PC-3 (cell line): ENCODE data around the gene HYKK. TPM values are rescaled to one million over a fixed set of nuclear protein-coding genes. Genes with fewer than 3 reads are reported as not detected.
"Not testable (repeated sequence)": the region's sequence is repeated elsewhere in the genome, so short reads cannot be mapped to it uniquely, and the experiment has no call there.

Source experiments
- ATAC-seq: fragments of 200-7000 bp; cut with Tn5 transposase; 2 replicates; pipeline ENCODE4 v1.9.1; 2020; ENCODE audit warnings: mild to moderate bottlenecking, moderate library complexity
- BruUV-seq: library from RNA; stranded (reverse); fragments of 400-500 nt; replicated peaks from 2 replicates; lab custom pipeline; 2021; lab: Mats Ljungman, UMichigan
- CTCF ChIA-PET: fragments of 300-600 bp; sonication (Branson Sonifier 250); formaldehyde crosslinking; loops from one replicate; lab custom pipeline; 2022; ENCODE audit warnings: antibody characterized with exemption; lab: Charles Lee
- POLR2A ChIA-PET: fragments of 300-600 bp; sonication (Branson Sonifier 250); formaldehyde crosslinking; loops from one replicate; lab custom pipeline; 2022; ENCODE audit warnings: antibody characterized with exemption; ENCODE audit not compliant: unreplicated experiment; lab: Charles Lee
- DNase-seq: peaks from one replicate; pipeline ENCODE4 v3.0.0-alpha.2; 2015
- H2AFZ ChIP-seq: fragments of 300-600 bp; sonication (generic); 2 replicates; pipeline ENCODE4 v1.6.0; 2016; ENCODE audit warnings: antibody characterized with exemption, low read length
- H3F3A ChIP-seq: fragments of 300-600 bp; sonication (generic); one replicate; pipeline ENCODE4 v1.6.0; 2017; ENCODE audit warnings: antibody characterized with exemption, low read length, control low read depth, mild to moderate bottlenecking; ENCODE audit not compliant: unreplicated experiment
- H3K27ac ChIP-seq: fragments of 300-600 bp; sonication (generic); 2 replicates; pipeline ENCODE4 v1.5.1; 2016; ENCODE audit warnings: mild to moderate bottlenecking, low read length
- H3K27me3 ChIP-seq: fragments of 300-600 bp; sonication (generic); 2 replicates; pipeline ENCODE4 v1.6.1; 2016; ENCODE audit warnings: low read length, mixed read lengths
- H3K36me3 ChIP-seq: fragments of 300-600 bp; sonication (generic); 2 replicates; pipeline ENCODE4 v1.6.1; 2016; ENCODE audit warnings: low read depth, mixed run types, low read length, mixed read lengths
- H3K4me1 ChIP-seq: fragments of 300-600 bp; sonication (generic); 2 replicates; pipeline ENCODE4 v1.5.1; 2016; ENCODE audit warnings: low read length; ENCODE audit not compliant: insufficient read depth
- H3K4me2 ChIP-seq: fragments of 300-600 bp; sonication (generic); 2 replicates; pipeline ENCODE4 v1.6.0; 2016; ENCODE audit warnings: low read length
- H3K4me3 ChIP-seq: fragments of 300-600 bp; sonication (generic); 2 replicates; pipeline ENCODE4 v1.5.1; 2016; ENCODE audit warnings: mild to moderate bottlenecking, low read length, mixed read lengths
- H3K79me2 ChIP-seq: fragments of 300-600 bp; sonication (generic); 2 replicates; pipeline ENCODE4 v1.6.1; 2017; ENCODE audit warnings: low read length, mixed read lengths
- H3K9ac ChIP-seq: fragments of 300-600 bp; sonication (generic); 2 replicates; pipeline ENCODE4 v1.6.0; 2016; ENCODE audit warnings: mild to moderate bottlenecking, low read length
- H3K9me2 ChIP-seq: fragments of 300-600 bp; sonication (generic); replicated peaks from 2 replicates; pipeline ENCODE4 v1.6.1; 2016; ENCODE audit warnings: mixed run types, low read length, mixed read lengths
- H3K9me3 ChIP-seq: fragments of 300-600 bp; sonication (generic); 2 replicates; pipeline ENCODE4 v1.6.1; 2016; ENCODE audit warnings: low read length, mixed read lengths
- H4K20me1 ChIP-seq: fragments of 300-600 bp; sonication (generic); 2 replicates; pipeline ENCODE4 v1.6.1; 2016; ENCODE audit warnings: low read length, mixed read lengths
- CTCF ChIP-seq: fragments of 300-600 bp; sonication (generic); conservative IDR thresholded peaks from 2 replicates; pipeline ENCODE4 v1.5.1; 2017; ENCODE audit warnings: antibody characterized with exemption, low read depth, mild to moderate bottlenecking, low read length
- EZH2 ChIP-seq: fragments of 300-600 bp; sonication (generic); IDR thresholded peaks from one replicate; pipeline ENCODE4 v1.6.1; 2017; ENCODE audit warnings: antibody characterized with exemption, mild to moderate bottlenecking, low read length; ENCODE audit not compliant: unreplicated experiment
- EZH2phosphoT487 ChIP-seq: fragments of 300-600 bp; sonication (generic); IDR thresholded peaks from 2 replicates; pipeline ENCODE4 v1.6.1; 2018; ENCODE audit warnings: mild to moderate bottlenecking, antibody characterized with exemption, low read length, borderline replicate concordance
- intact Hi-C: fragments of 100-400 bp; cut with micrococcal nuclease; formaldehyde crosslinking; loops from 2 replicates; pipeline ENCODE4 v1.9.0; 2023
- total RNA-seq: library from RNA; depleted of rRNA; stranded (reverse); fragments of >200 nt; gene quantifications from 2 replicates; pipeline ENCODE4 v1.2.3, GENCODE V29; 2014

The HYKK gene
- total RNA-seq, 1 experiment from 2014 or later: 7.3 TPM

GRCh38 chr15:78550815-78551214, 43.4 kb downstream of the HYKK start:
- DNase-seq (no peak), ATAC-seq (no peak)
- no peaks in the 10 kb centered on the region for H3K27me3 ChIP-seq
- H3K9ac ChIP-seq: no peak overlapping the region
- H3F3A ChIP-seq: no peaks in the 10 kb centered on the region
- H3K9me2 ChIP-seq: no peaks in the 10 kb centered on the region
- no peak overlapping the region for H3K27ac ChIP-seq
- no peak overlapping the region for H3K4me3 ChIP-seq
- ChIA-PET CTCF (no interaction called here), POLR2A (no interaction called here)
- no peaks in the 10 kb centered on the region for H4K20me1 ChIP-seq
- H2AFZ ChIP-seq: no peak overlapping the region
- no TSS peak for BruUV-seq
- H3K36me3 ChIP-seq: peaks cover 39% of the 10 kb centered on the region
- TF ChIP-seq EZH2 (no peak), EZH2phosphoT487 (no peak), CTCF (no peak)
- H3K9me3 ChIP-seq: no peaks in the 10 kb centered on the region
- H3K4me2 ChIP-seq: no peak overlapping the region
- no peaks in the 10 kb centered on the region for H3K79me2 ChIP-seq
- intact Hi-C loops: no loop called here
- no peaks in the 10 kb centered on the region for H3K4me1 ChIP-seq

GRCh38 chr15:78551902-78552301, 44.5 kb downstream of the HYKK start:
- POLR2A ChIA-PET: no interaction called here
- ATAC-seq: no peak

DNA sequence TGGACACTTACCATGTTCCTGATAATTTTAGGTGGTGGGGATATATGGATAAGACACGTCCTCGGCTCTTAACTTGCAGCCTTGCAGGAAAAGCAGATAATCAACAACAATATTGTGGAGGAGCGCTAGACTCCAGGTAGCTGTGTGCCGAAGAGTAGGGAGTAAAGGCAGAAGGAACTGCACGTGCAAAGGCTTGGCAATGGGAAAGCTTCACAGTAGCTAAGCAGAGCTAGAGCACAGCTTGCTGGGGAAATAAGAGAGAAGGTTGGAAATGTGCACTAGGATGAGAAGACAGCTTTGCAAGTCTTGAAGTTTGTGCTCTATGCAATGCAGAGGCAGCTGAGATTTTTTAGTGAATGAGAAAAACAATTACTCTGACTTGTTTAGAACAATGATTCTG, 45.2 kb downstream of the HYKK start:
- H3K27me3 ChIP-seq: no peaks in the 10 kb centered on the region
- no peak overlapping the region for H3K27ac ChIP-seq
- intact Hi-C loops: no loop called here
- no peak overlapping the region for H3K4me2 ChIP-seq
- ChIA-PET POLR2A (interaction anchor here (1.0 kb wide), 1 partner anchor 12 kb away, joined by 4 read pairs; no protein-coding TSS in a partner anchor), CTCF (no interaction called here)
- no peak overlapping the region for H2AFZ ChIP-seq
- H4K20me1 ChIP-seq: no peaks in the 10 kb centered on the region
- no peak overlapping the region for H3K4me3 ChIP-seq
- BruUV-seq: no TSS peak
- H3K9me3 ChIP-seq: no peaks in the 10 kb centered on the region
- no peaks in the 10 kb centered on the region for H3F3A ChIP-seq
- DNase-seq: no peak
- no peak overlapping the region for H3K9ac ChIP-seq
- TF ChIP-seq EZH2phosphoT487 (no peak), EZH2 (no peak), CTCF (no peak)
- H3K79me2 ChIP-seq: no peaks in the 10 kb centered on the region
- H3K4me1 ChIP-seq: no peaks in the 10 kb centered on the region
- H3K36me3 ChIP-seq: peaks cover 24% of the 10 kb centered on the region
- ATAC-seq: no peak
- no peaks in the 10 kb centered on the region for H3K9me2 ChIP-seq

More at GRCh38 chr15:78551902-78552301, 44.5 kb downstream of the HYKK start:
- BruUV-seq: no TSS peak
- TF ChIP-seq EZH2: no peak
- TF ChIP-seq EZH2phosphoT487: no peak
- no peaks in the 10 kb centered on the region for H3F3A ChIP-seq
- H3K9ac ChIP-seq: no peak overlapping the region
- H3K27ac ChIP-seq: no peak overlapping the region
- CTCF ChIA-PET: no interaction called here
- H3K9me3 ChIP-seq: no peaks in the 10 kb centered on the region
- H3K27me3 ChIP-seq: no peaks in the 10 kb centered on the region
- DNase-seq: no peak
- H3K79me2 ChIP-seq: no peaks in the 10 kb centered on the region
- no peak overlapping the region for H3K4me3 ChIP-seq
- H3K36me3 ChIP-seq: peaks cover 30% of the 10 kb centered on the region
- no peaks in the 10 kb centered on the region for H3K9me2 ChIP-seq
- no peaks in the 10 kb centered on the region for H3K4me1 ChIP-seq
- H2AFZ ChIP-seq: no peak overlapping the region
- H3K4me2 ChIP-seq: no peak overlapping the region
- intact Hi-C loops: no loop called here
- H4K20me1 ChIP-seq: no peaks in the 10 kb centered on the region

DNA sequence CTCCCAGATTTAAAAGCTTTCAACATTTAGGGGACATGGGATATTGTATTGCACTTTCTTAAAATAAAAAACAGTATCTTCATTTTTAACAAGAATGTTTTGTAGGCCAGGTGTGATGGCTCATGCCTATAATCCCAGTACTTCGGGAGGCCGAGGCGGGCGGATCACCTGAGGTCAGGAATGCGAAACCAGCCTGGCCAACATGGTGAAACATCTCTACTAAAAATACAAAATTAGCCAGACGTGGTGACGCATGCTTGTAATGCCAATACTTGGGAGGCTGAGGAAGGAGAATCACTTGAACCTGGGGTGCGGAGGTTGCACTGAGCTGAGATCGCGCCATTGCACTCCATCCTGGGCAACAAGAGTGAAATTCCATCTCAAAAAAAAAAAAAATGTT, 52.8 kb downstream of the HYKK start:
- H3K9ac ChIP-seq, H3K4me2 ChIP-seq, BruUV-seq, H3K36me3 ChIP-seq, CTCF ChIA-PET, H3K79me2 ChIP-seq, H3K27ac ChIP-seq, ATAC-seq, H4K20me1 ChIP-seq, H3K9me2 ChIP-seq, DNase-seq, POLR2A ChIA-PET, H3K9me3 ChIP-seq, H3K27me3 ChIP-seq, H3K4me3 ChIP-seq, H3F3A ChIP-seq, H2AFZ ChIP-seq, intact Hi-C loops, H3K4me1 ChIP-seq: not testable (repeated sequence)
